ENCODE data around the gene GEMIN4.

The GEMIN4 gene

GRCh38 chr17:720706-721539 lies 31.1 kb downstream of the GEMIN4 start:
- POLR2A ChIA-PET = no interaction called here
- peaks cover 7% of the 10 kb centered on the region; the same call in 1 of the 2 replicates for H3K4me1 ChIP-seq (ENCODE audit: control insufficient read depth, insufficient read depth, low read length)
- TF ChIP-seq ZNF26 (tag by site-specific recombination; IDR thresholded peaks at IDR 0.05) (no peak), AEBP2 (tag by site-specific recombination; IDR thresholded peaks at IDR 0.05; ENCODE audit: borderline replicate concordance) (no peak), ZNF629 (tag by site-specific recombination; IDR thresholded peaks at IDR 0.05) (0 out of 2 replicates have a peak, but pooled peaks have one; percentile 10), ZEB2 (tag by site-specific recombination; IDR thresholded peaks at IDR 0.05) (peak; percentile 53; the same call in 1 of the 2 replicates), ZNF433 (tag by site-specific recombination; IDR thresholded peaks at IDR 0.05; ENCODE audit: low read depth) (no peak), ZNF792 (tag by site-specific recombination; IDR thresholded peaks at IDR 0.05) (peak; percentile 96), ZNF600 (tag by site-specific recombination; IDR thresholded peaks at IDR 0.05) (peak; percentile 55), WT1 (tag by site-specific recombination; IDR thresholded peaks at IDR 0.05) (peak; percentile 62)
- CTCF ChIA-PET = interaction anchor here (0.5 to 1.3 kb wide), 4 partner anchors 21 to 309 kb away, joined by 3 to 4 read pairs (median 3); partner anchors contain the start of gene TIMM22
- H3K36me3 ChIP-seq (ENCODE audit: control insufficient read depth in 2 of 2, insufficient read depth in 1 of 2, low read length in 2 of 2) = peaks cover 0 to 3% of the 10 kb centered on the region in 2 experiments
- no peak overlapping the region for H3K27ac ChIP-seq (ENCODE audit: extremely low read depth, low read depth, low read length)
- H3K9me3 ChIP-seq (ENCODE audit: control insufficient read depth, insufficient read depth, low read depth, low read length) = no peaks in the 10 kb centered on the region
- no peak overlapping the region for H3K4me3 ChIP-seq (ENCODE audit: low read depth, low read length)

DNA sequence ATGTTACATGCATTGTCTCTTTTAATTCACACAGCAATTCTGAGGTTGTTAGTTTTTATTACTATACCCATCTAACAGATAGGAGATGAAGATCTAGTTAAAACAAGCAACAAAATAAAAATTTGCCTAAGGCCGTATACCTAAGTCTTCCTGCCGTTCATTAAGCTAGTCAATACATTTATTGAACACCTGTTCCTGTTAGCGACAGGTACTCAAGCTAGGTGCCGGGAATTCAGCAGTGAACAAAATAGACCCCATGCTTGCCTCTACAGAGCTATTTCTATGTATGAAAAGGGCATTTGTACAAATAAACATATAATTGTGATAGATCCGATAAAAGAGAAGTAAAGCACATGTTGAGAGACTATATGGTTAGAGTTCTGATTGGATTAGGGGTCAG lies 34.0 kb downstream of the GEMIN4 start:
- ChIA-PET POLR2A (interaction anchor here (0.9 kb wide), 1 partner anchor 19 kb away, joined by 3 read pairs; no protein-coding TSS in a partner anchor), CTCF (interaction anchor here (0.6 to 1.1 kb wide), 4 partner anchors 263 to 357 kb away, joined by 3 read pairs; no protein-coding TSS in a partner anchor)
- no peak overlapping the region for H3K27ac ChIP-seq (ENCODE audit: extremely low read depth, low read depth, low read length)

GRCh38 chr17:708132-708531 lies 43.9 kb downstream of the GEMIN4 start:
- POLR2A ChIA-PET = no interaction called here
- H3K36me3 ChIP-seq (ENCODE audit: control insufficient read depth in 2 of 2, insufficient read depth in 1 of 2, low read length in 2 of 2) = peaks cover 21 to 51% of the 10 kb centered on the region in 2 experiments
- CTCF ChIA-PET = no interaction called here

More for the DNA sequence above, 34.0 kb downstream of the GEMIN4 start:
- Histone ChIP-seq H3K9me3 (ENCODE audit: control insufficient read depth, insufficient read depth, low read depth, low read length) (no peaks in the 10 kb centered on the region), H3K4me3 (ENCODE audit: low read depth, low read length) (no peak overlapping the region), H3K4me1 (ENCODE audit: control insufficient read depth, insufficient read depth, low read length) (peaks cover 7% of the 10 kb centered on the region; the same call in 1 of the 2 replicates), H3K36me3 (ENCODE audit: control insufficient read depth in 2 of 2, insufficient read depth in 1 of 2, low read length in 2 of 2) (peaks cover 0 to 3% of the 10 kb centered on the region in 2 experiments)
- peak; percentile 85 for TF ChIP-seq SCRT2 (tag by site-specific recombination; IDR thresholded peaks at IDR 0.05)
- peak; percentile 70 for TF ChIP-seq SCRT1 (tag by site-specific recombination; IDR thresholded peaks at IDR 0.05; ENCODE audit: borderline replicate concordance)
- TF ChIP-seq ZNF26 (tag by site-specific recombination; IDR thresholded peaks at IDR 0.05) = no peak

More at GRCh38 chr17:708132-708531, 43.9 kb downstream of the GEMIN4 start:
- no peaks in the 10 kb centered on the region for H3K9me3 ChIP-seq (ENCODE audit: control insufficient read depth, insufficient read depth, low read depth, low read length)
- H3K27ac ChIP-seq (ENCODE audit: extremely low read depth, low read depth, low read length) = no peak overlapping the region
- no peak for TF ChIP-seq ZNF202 (tag by site-specific recombination; IDR thresholded peaks at IDR 0.05; ENCODE audit: borderline replicate concordance)
- TF ChIP-seq ZNF558 (tag by site-specific recombination; IDR thresholded peaks at IDR 0.05) = no peak
- no peak for TF ChIP-seq ZFHX2 (tag by site-specific recombination; conservative IDR thresholded peaks at IDR 0.05)
- no peaks in the 10 kb centered on the region for H3K4me1 ChIP-seq (ENCODE audit: control insufficient read depth, insufficient read depth, low read length)
- no peak overlapping the region for H3K4me3 ChIP-seq (ENCODE audit: low read depth, low read length)
